ENCODE measurements around the gene CTTNBP2NL. TPM values are rescaled to one million over a fixed set of nuclear protein-coding genes. Genes with fewer than 3 reads are reported as not detected.
"Not testable (repeated sequence)": the region's sequence is repeated elsewhere in the genome, so short reads cannot be mapped to it uniquely, and the experiment has no call there.

Gene CTTNBP2NL
- total and polyA plus RNA-seq, 2 experiments from 2014 or later, result 18.5 to 31.0 TPM

GRCh38 chr1:112399456-112399855 is 3.4 kb downstream of the CTTNBP2NL start (continued):
- TF ChIP-seq, protein P1, sequence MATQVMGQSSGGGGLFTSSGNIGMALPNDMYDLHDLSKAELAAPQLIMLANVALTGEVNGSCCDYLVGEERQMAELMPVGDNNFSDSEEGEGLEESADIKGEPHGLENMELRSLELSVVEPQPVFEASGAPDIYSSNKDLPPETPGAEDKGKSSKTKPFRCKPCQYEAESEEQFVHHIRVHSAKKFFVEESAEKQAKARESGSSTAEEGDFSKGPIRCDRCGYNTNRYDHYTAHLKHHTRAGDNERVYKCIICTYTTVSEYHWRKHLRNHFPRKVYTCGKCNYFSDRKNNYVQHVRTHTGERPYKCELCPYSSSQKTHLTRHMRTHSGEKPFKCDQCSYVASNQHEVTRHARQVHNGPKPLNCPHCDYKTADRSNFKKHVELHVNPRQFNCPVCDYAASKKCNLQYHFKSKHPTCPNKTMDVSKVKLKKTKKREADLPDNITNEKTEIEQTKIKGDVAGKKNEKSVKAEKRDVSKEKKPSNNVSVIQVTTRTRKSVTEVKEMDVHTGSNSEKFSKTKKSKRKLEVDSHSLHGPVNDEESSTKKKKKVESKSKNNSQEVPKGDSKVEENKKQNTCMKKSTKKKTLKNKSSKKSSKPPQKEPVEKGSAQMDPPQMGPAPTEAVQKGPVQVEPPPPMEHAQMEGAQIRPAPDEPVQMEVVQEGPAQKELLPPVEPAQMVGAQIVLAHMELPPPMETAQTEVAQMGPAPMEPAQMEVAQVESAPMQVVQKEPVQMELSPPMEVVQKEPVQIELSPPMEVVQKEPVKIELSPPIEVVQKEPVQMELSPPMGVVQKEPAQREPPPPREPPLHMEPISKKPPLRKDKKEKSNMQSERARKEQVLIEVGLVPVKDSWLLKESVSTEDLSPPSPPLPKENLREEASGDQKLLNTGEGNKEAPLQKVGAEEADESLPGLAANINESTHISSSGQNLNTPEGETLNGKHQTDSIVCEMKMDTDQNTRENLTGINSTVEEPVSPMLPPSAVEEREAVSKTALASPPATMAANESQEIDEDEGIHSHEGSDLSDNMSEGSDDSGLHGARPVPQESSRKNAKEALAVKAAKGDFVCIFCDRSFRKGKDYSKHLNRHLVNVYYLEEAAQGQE (IDR thresholded peaks at IDR 0.05; ENCODE audit: unreplicated experiment), result no peak
- TF ChIP-seq ETS1 (IDR thresholded peaks at IDR 0.05), result no peak
- TF ChIP-seq STAT1 (IDR thresholded peaks at IDR 0.05; ENCODE audit: unreplicated experiment), result no peak
- no peak for TF ChIP-seq EZH2 (IDR thresholded peaks at IDR 0.05; ENCODE audit: low read depth, unreplicated experiment)
- TF ChIP-seq, protein P2, sequence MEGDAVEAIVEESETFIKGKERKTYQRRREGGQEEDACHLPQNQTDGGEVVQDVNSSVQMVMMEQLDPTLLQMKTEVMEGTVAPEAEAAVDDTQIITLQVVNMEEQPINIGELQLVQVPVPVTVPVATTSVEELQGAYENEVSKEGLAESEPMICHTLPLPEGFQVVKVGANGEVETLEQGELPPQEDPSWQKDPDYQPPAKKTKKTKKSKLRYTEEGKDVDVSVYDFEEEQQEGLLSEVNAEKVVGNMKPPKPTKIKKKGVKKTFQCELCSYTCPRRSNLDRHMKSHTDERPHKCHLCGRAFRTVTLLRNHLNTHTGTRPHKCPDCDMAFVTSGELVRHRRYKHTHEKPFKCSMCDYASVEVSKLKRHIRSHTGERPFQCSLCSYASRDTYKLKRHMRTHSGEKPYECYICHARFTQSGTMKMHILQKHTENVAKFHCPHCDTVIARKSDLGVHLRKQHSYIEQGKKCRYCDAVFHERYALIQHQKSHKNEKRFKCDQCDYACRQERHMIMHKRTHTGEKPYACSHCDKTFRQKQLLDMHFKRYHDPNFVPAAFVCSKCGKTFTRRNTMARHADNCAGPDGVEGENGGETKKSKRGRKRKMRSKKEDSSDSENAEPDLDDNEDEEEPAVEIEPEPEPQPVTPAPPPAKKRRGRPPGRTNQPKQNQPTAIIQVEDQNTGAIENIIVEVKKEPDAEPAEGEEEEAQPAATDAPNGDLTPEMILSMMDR (conservative IDR thresholded peaks at IDR 0.05; ENCODE audit: low read depth in 2 of 2), result no peak
- TF ChIP-seq EZH2phosphoT487 (IDR thresholded peaks at IDR 0.05; ENCODE audit: unreplicated experiment), result no peak
- no peak for TF ChIP-seq ZNF114 (CRISPR knock-in tag; IDR thresholded peaks at IDR 0.05)
- no peak for TF ChIP-seq NANOG (IDR thresholded peaks at IDR 0.05; ENCODE audit: borderline replicate concordance)
- TF ChIP-seq ZNF331 (CRISPR knock-in tag; IDR thresholded peaks at IDR 0.05; ENCODE audit: low read depth), result no peak

- not testable (repeated sequence) for DNase-seq (ENCODE audit: low spot score); H3K4me2 ChIP-seq; H3K4me3 Mint-ChIP-seq; H3K27ac ChIP-seq (ENCODE audit: low read depth); H3K36me3 Mint-ChIP-seq (ENCODE audit: low read depth); H3K27ac Mint-ChIP-seq; H3K27me3 Mint-ChIP-seq (ENCODE audit: insufficient read depth, low read depth, poor library complexity); H3K4me3 ChIP-seq; H3K9me3 Mint-ChIP-seq; H2AFZ ChIP-seq; H3K27me3 ChIP-seq (ENCODE audit: insufficient read depth); H3F3A ChIP-seq (replicated peaks; ENCODE audit: low read depth); H3K9me2 ChIP-seq (ENCODE audit: insufficient read depth); H3K36me3 ChIP-seq (ENCODE audit: insufficient read depth); ATAC-seq
- H3K4me1 ChIP-seq (ENCODE audit: insufficient read depth), result peaks cover 52% of the 10 kb centered on the region
- H4K20me1 ChIP-seq (replicated peaks; ENCODE audit: insufficient read depth), result peaks cover 40% of the 10 kb centered on the region
- H3K4me1 Mint-ChIP-seq, result peaks cover 61% of the 10 kb centered on the region
- peaks cover 86% of the 10 kb centered on the region for H3K79me2 ChIP-seq (replicated peaks; ENCODE audit: insufficient read depth)
These were observed 4.7 kb downstream of the CTTNBP2NL start for GRCh38 chr1:112400706-112401105.
